Measurements from ENCODE around the gene IL4R. TPM values are rescaled to one million over a fixed set of nuclear protein-coding genes. Genes with fewer than 3 reads are reported as not detected.
"Not testable (repeated sequence)": the region's sequence is repeated elsewhere in the genome, so short reads cannot be mapped to it uniquely, and the experiment has no call there.

Gene IL4R
- total RNA-seq, 2 donors from 2014 or later = 118 to 140 TPM

- ATAC-seq (no peak), DNase-seq (no peak)
- intact Hi-C loops (cut with DNase I, micrococcal nuclease) = no loop called here
Observed at GRCh38 chr16:27286451-27286850, 27.3 kb upstream of the IL4R start.

DNA sequence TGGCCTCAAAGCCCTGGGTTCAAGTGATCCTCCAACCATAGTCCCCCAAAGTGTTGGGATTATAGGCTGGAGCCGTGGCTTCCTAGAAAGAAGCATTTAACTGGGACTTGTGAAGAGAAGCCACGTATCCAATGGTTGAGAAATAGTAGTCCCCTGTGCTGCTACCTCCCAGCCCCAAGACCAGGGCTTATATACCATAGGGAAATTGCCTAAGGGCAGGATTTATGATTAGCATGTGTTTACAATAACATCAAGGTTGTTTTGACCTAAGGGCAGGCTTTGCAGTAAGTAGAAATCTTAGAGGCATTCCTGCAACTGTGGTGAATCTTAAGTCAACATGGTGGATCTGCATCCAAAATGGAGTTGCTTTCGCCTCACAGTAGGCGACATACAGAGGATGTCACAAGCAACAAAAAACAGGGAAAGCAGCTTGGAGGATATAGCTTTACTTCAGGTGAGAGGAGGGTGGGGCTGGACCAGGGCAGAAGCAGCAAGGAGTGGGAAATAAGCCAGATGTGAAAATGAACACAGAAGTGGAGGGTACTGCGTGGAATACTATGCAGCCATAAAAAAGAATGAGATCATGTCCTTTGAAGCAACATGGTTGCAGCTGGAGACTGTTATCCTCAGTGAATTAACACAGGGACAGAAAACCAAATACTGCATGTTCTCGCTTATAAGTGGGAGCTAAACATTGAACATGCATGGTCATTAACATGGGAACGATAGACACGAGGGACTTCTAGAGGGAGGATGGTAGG, 26.5 kb upstream of the IL4R start:
- ATAC-seq (no peak), DNase-seq (no peak)
- intact Hi-C loops (cut with DNase I, micrococcal nuclease) = no loop called here

GRCh38 chr16:27287887-27288286, 25.9 kb upstream of the IL4R start:
- ATAC-seq = no peak
- intact Hi-C loops (cut with DNase I, micrococcal nuclease) = no loop called here
- DNase-seq = no peak

GRCh38 chr16:27288313-27288712, 25.5 kb upstream of the IL4R start:
- intact Hi-C loops (cut with DNase I, micrococcal nuclease); DNase-seq; ATAC-seq: not testable (repeated sequence)

- DNase-seq (no peak), ATAC-seq (no peak)
- intact Hi-C loops (cut with DNase I, micrococcal nuclease) = loop anchor here in 1 of 2 donors (10.0 kb wide), 1 partner anchor 105 kb away; no protein-coding TSS in a partner anchor
Observed at GRCh38 chr16:27289669-27290068, 24.1 kb upstream of the IL4R start.

- no peak for DNase-seq
- intact Hi-C loops (cut with DNase I, micrococcal nuclease) = loop anchor here in 1 of 2 donors (10.0 kb wide), 1 partner anchor 106 kb away; no protein-coding TSS in a partner anchor
- no peak for ATAC-seq
Observed at GRCh38 chr16:27290562-27290961, 23.2 kb upstream of the IL4R start.

- intact Hi-C loops (cut with DNase I, micrococcal nuclease) = loop anchor here in 1 of 2 donors (10.0 kb wide), 1 partner anchor 106 kb away; no protein-coding TSS in a partner anchor
- DNase-seq (no peak), ATAC-seq (no peak)
Observed at GRCh38 chr16:27291106-27291505, 22.7 kb upstream of the IL4R start.

DNA sequence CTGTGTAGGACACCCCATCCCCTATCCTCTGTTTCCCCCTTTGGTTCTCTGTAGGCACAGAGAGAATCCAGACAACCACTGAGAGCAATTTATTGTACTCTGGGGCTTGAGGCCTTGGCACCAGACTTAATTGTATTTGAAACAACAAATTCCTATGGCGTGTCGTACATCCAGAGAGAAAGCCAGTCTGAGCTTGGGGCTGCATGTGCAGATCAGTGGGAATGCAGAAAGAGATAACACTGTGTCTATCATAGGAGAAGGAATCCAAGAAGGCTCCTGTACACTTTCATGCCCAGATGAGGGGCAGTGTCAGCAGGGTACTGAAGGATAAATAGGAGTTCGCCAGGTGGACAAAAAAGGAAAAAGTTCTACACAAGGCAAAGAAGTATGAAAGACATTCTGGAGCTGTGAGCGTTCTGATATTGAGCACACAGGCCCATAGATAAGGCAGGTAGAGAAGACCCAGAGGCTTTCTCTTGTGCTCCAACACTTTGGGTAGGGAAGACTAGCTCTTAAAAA, 22.0 kb upstream of the IL4R start:
- intact Hi-C loops (cut with DNase I, micrococcal nuclease) = loop anchor here in 1 of 2 donors (10.0 kb wide), 1 partner anchor 107 kb away; no protein-coding TSS in a partner anchor
- no peak for DNase-seq
- no peak for ATAC-seq

DNA sequence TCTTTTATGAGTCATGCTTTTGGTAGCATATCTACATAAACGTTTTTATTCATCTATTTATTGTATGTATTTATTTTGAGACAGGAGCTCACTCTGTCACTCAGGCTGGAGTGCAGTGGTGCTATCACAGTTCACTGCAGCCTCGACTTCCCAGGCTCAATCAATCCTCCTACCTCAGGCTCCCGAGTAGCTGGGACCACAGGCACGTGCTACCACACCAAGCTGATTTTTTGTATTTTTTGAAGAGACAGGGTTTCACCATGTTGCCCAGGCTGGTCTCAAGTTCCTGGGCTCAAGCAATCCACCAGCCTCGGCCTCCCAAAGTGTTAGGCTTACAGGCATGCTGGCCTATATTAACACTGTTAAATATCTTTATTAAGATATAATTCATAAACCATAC, 20.4 kb upstream of the IL4R start:
- ATAC-seq = no peak
- intact Hi-C loops (cut with DNase I, micrococcal nuclease) = loop anchor here in 1 of 2 donors (10.0 kb wide), 1 partner anchor 109 kb away; no protein-coding TSS in a partner anchor
- DNase-seq = no peak

DNA sequence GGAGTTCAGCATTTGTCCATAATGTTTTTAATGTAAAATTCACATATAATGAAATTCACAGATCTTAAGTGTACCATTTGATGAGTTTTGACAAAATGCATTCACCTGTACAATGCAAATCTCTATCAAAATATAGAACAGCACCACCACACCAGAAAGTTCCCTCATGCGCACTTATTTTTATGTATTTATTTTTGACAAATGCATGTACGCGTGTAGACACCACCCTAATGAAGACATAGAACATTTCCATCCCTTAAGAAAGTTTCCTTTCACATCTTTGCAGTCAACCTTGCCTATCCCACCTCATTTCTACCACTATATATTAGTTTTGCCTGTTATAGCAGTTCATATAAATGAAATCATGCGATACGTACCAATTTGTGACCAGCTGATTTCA, 15.6 kb upstream of the IL4R start:
- DNase-seq = no peak
- no peak for ATAC-seq
- intact Hi-C loops (cut with DNase I, micrococcal nuclease) = loop anchor here in 1 of 2 donors (10.0 kb wide), 1 partner anchor 113 kb away; no protein-coding TSS in a partner anchor

GRCh38 chr16:27301236-27301861, 12.4 kb upstream of the IL4R start:
- intact Hi-C loops (cut with DNase I, micrococcal nuclease) = no loop called here
- no peak for DNase-seq
- ATAC-seq = no peak

GRCh38 chr16:27302126-27302525, 11.6 kb upstream of the IL4R start:
- ATAC-seq (no peak), DNase-seq (no peak)
- intact Hi-C loops (cut with DNase I, micrococcal nuclease) = no loop called here

DNA sequence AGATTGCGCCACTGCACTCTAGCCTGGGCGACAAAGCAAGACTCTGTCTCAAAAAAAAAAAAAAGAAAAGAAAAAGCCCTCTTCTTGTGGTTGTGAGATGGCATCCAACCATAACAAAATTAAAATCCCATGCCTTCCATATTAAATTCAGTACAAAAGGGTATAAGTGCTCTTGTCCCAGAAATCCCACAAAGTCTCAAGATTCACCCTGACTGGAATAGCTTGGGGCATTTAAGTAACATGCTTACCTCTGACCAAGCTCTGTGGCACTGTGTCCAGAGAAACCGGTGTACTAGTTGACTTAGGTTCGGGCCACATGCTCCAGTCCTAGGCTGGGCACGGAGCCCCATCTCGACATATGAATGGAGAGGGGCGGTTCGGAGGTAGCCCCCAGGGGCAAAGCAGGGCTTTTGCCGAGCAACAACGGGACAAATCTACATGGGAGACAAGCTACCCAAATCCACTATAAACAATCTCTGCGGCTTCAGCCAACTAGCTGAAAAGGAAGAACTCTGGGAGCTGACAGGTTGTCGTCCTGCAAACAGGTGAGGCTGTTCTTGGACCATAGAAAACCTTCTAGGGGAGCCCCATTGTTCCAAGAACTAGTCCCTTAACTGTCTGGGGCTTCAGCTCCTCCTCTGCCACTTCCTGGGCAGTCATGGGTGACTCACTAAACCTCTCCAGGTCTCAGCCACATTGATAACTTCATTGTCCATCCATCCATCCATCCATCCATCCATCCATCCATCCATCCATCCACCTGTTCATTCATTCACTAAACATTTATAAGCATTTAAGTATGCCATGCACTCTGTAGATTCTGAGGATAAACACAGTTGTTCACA, 10.3 kb upstream of the IL4R start:
- peak in 1 of 2 donors; percentile 5 for DNase-seq
- no peak for ATAC-seq
- intact Hi-C loops (cut with DNase I, micrococcal nuclease) = no loop called here

GRCh38 chr16:27304102-27304501, 9.7 kb upstream of the IL4R start:
- intact Hi-C loops (cut with DNase I, micrococcal nuclease) = no loop called here
- DNase-seq (peak in 1 of 2 donors; percentile 8), ATAC-seq (no peak)

DNA sequence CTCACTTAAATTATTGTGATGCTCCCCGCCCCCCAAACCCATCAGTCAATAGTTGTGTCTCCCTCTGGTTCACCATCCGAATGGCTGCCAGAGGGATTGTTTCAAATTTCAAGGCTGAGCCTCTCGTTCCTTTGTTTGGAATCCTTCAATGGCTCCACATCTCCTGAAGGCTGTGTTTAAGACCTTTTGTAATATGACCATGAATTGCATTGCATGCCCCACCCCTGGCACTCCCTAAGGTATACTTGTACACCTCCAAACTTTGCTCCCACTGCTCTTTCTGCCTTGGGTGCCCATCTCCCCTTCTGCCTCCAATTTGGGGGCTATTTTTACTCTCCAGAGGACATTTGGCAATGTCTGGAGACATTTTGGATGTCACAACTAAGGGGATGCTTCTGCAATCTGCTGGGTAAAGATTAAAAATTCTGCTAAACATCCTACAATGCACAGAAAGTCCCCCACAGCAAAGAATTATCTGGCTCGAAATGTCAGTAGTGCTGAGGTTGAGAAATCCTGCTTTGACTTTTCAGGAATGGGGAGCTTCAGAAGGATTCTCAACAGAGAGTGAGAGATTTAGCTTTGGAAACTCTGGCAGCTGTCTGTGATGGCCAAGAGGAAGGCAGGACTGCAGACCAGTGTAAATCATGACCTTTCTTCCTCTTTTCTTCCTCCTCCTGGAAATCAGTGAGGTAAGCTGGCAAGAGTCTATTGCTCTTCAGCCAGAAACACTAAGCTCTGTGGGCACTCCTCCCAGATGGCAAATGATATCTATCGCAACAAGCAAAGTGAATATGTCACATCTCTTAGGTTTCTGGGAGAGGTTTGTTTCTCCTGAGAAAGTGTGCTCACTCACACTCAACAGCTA, 8.7 kb upstream of the IL4R start:
- intact Hi-C loops (cut with DNase I, micrococcal nuclease) = no loop called here
- ATAC-seq = peak; percentile 39

DNA sequence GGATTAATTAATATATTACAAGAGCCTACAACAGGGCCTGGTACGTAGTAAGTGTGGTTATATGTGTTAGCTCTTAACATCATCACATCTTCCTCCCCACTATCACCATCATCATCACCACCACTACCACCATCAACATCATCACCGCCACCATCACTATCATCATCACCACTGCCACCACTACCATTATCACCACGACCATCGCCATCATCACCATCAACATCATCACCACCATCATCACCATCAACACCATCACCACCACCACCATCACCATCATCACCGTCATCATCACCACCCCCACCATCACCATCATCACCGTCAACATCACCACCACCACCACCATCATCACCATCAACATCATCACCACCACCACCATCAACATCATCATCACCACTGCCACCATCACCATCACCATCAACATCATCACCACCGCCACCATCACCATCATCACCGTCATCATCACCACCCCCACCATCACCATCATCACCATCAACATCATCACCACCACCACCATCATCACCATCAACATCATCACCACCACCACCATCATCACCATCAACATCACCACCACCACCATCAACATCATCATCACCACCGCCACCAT, 7.8 kb upstream of the IL4R start:
- ATAC-seq (no peak), DNase-seq (peak in 1 of 2 donors; percentile 1)
- intact Hi-C loops (cut with DNase I, micrococcal nuclease) = no loop called here

More for the DNA sequence above, 8.7 kb upstream of the IL4R start:
- DNase-seq = peak in 1 of 2 donors; percentile 10

DNA sequence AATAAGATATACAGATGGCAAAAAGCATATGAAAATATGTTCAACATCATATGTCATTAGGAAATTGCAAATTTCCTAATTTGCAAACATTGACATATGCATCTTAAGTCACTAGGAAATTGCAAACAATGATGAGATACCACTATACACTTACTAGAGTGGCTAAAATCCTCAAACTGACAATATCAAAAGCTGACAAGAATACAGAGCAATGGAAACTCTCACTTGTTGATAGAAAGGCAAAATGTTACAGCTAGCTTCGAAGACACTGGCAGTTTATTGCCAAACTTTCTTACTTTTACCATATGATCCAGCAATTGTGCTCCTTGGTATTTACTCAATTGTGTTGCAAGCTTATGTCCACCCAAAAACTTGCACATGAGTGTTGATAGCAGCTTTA, 5.0 kb upstream of the IL4R start:
- intact Hi-C loops (cut with DNase I, micrococcal nuclease) = no loop called here
- DNase-seq (no peak), ATAC-seq (no peak)
